ENCODE results near the gene SRSF5.

GRCh38 chr14:69773571-69774276 is 6.8 kb downstream of the SRSF5 start:
- no peak for TF ChIP-seq POLR2A (IDR thresholded peaks at IDR 0.05)
- no peak for TF ChIP-seq CTCF (IDR thresholded peaks at IDR 0.05)
- TF ChIP-seq EP300 (IDR thresholded peaks at IDR 0.05) = no peak
